Measurements from ENCODE around the gene RAD9A.

The RAD9A gene

GRCh38 chr11:67357831-67358670, 33.7 kb upstream of the RAD9A start:
- no peak for TF ChIP-seq CTCF (IDR thresholded peaks at IDR 0.05; ENCODE audit: low read depth, low read length, missing control alignments)
- no peak for DNase-seq (ENCODE audit: extremely low read depth, low read depth)
- H3K4me3 ChIP-seq (replicated peaks; ENCODE audit: low read depth, low read length): no peak overlapping the region

- TF ChIP-seq CTCF (IDR thresholded peaks at IDR 0.05; ENCODE audit: low read depth, low read length, missing control alignments): no peak
- H3K4me3 ChIP-seq (replicated peaks; ENCODE audit: low read depth, low read length): no peak overlapping the region
- DNase-seq (ENCODE audit: extremely low read depth, low read depth): no peak
Observed at GRCh38 chr11:67364169-67364568, 27.6 kb upstream of the RAD9A start.

- no peak for DNase-seq (ENCODE audit: extremely low read depth, low read depth)
- TF ChIP-seq CTCF (IDR thresholded peaks at IDR 0.05; ENCODE audit: low read depth, low read length, missing control alignments): no peak
- no peak overlapping the region for H3K4me3 ChIP-seq (replicated peaks; ENCODE audit: low read depth, low read length)
Observed at GRCh38 chr11:67364783-67365722, 26.7 kb upstream of the RAD9A start.

- no peak overlapping the region for H3K4me3 ChIP-seq (replicated peaks; ENCODE audit: low read depth, low read length)
- no peak for DNase-seq (ENCODE audit: extremely low read depth, low read depth)
- no peak for TF ChIP-seq CTCF (IDR thresholded peaks at IDR 0.05; ENCODE audit: low read depth, low read length, missing control alignments)
Observed at GRCh38 chr11:67365736-67366444, 25.9 kb upstream of the RAD9A start.

- no peak for DNase-seq (ENCODE audit: extremely low read depth, low read depth)
- TF ChIP-seq CTCF (IDR thresholded peaks at IDR 0.05; ENCODE audit: low read depth, low read length, missing control alignments): no peak
Observed at GRCh38 chr11:67366546-67366945, 25.2 kb upstream of the RAD9A start.

DNA sequence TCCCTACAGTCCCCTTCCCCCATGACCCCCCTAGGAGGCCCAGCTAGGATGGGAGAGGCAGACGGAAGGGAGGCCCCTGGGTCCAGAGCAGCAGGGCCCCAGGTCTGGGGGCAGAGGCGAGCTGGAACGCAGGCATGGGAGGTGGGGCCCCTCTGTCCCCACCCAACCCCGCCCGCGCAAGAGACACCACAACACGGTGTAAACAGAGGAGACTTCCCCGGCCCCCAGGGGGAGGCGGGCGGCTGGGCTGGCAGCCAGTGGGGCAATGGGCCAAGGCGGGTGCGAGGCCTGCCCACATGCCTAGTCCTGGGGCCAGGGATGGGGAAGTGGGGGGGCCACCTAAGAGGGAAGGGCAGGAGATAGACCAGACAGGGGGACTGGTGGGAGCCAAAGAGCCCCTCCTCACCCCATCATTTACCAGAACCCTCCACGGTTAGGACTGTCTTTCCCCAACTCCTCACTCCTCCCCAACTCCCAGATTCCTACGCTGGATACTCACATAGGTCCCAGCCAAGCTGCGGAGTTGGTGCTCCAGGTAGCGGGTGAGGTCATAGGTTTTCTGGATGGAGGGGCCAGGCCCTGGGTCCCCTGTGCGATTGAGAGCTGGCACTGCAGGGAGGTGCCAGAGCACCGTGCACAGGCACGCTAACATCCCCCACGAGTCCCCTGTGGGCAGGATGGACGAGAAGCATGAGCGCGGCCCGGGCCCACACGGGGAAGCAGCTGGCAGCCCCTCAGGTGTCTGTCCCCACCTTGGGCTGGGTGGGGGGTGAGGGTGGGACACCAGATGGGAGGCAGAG, 24.6 kb upstream of the RAD9A start:
- H3K4me3 ChIP-seq (replicated peaks; ENCODE audit: low read depth, low read length): no peak overlapping the region
- no peak for DNase-seq (ENCODE audit: extremely low read depth, low read depth)
- no peak for TF ChIP-seq CTCF (IDR thresholded peaks at IDR 0.05; ENCODE audit: low read depth, low read length, missing control alignments)

More at GRCh38 chr11:67366546-67366945, 25.2 kb upstream of the RAD9A start:
- no peak overlapping the region for H3K4me3 ChIP-seq (replicated peaks; ENCODE audit: low read depth, low read length)

Data from HFF-Myc (cell line).